ENCODE results near the gene DZIP3.
"Not testable (repeated sequence)": the region's sequence is repeated elsewhere in the genome, so short reads cannot be mapped to it uniquely, and the experiment has no call there.

The DZIP3 gene

DNA sequence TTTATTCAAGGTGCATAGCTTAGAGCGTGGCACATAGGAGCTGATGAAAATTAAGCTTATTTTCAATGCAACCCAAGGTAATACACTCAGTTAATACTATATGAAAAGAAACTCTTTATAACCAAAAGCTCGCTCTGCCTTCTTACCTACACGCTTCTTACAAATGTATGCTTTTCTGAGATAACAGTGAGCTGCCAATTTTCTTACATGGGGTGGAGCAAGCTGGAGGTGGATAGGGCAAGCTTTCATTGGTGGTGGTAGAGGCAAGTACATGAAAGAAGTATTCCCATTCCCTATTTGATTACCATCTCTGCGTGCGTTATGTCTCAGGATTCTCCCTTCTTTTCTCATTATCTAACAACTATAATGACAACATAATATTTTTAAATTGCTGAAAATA, 8.9 kb downstream of the DZIP3 start:
- DNase-seq (ENCODE audit: low read depth) = no peak

DNA sequence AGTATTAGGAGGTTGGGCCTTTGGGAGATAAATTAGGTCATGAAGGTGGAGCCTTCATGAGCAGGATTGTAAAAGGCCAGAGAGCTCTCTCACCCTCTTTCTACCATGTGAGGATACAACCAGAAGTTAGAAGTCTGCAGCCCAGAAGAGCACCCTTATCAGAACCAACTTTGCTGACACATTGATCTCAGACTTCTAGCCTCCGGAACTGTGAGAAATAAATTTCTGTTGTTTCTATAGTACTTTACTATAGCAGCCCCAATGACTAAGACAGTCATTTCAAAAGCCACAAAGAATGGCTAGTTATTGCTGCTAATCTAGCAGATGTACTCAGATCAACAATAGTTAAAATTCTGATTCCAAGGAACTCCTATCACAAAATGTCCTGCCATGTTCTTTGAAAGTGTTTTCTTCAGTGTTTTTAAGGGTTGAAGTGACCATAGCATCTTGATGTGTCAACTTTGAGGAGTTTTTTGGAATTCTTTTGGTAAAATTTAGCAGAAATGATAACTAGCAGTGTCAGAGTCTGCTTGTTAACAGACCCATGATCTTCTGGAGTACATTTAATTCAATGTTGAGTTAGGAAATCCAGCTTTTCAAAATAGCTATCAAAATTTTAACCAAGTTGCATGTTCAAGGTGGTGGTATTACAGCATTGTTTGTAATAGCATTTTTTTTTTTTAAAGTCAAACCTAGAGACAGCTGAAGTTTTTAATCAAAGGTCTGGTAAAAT, 10.3 kb downstream of the DZIP3 start:
- DNase-seq (ENCODE audit: low read depth) = no peak

DNA sequence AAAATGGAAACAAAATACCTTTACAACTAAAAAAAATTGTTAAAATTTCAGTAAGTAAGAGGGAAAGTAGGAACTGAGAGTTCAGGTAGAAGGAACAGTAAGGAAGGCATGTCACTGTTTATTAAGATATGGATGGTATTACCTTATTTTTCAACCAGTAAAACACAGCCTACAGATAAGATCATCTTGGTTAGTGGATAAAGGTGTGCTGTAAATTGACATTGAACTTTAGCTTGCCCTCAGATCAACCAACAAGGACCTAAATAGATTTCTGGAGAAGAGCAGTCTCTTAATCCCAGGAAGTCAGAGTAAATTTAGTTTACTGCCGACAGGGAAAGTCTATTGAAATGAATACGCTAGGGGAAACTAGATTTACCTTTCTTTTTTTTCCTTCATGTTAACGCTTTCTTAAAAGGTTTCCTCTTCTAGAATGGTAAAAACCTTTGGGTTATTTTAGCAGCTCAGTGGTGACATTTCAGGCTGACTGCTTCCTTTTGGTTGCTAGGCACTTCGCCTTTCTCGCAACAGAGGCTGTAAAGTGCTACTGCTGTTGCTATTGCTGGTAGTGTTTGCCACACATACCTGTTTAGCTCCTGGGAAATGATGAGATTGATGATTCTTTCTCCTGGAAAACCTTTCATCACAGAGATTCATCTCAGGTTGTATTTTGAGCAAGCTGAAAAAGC, 12.9 kb downstream of the DZIP3 start:
- DNase-seq (ENCODE audit: low read depth) = no peak

DNA sequence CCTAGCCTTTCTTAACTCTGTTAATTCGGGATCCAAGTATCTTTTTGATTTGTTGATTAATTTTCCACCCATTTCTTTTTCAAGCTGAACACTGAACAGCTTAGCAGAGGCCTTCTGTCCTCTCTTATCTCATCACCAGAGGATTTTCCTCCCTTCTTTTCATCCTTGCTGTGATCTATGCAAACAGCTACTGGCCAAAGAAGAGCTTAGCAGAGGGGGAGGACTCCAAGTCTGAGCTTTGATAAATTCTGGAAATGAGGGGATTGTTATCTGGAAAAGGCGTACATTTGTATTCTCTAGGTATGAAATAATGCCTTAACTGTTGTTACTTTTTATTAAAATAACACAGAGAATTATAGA, 13.4 kb downstream of the DZIP3 start:
- DNase-seq (ENCODE audit: low read depth) = no peak

DNA sequence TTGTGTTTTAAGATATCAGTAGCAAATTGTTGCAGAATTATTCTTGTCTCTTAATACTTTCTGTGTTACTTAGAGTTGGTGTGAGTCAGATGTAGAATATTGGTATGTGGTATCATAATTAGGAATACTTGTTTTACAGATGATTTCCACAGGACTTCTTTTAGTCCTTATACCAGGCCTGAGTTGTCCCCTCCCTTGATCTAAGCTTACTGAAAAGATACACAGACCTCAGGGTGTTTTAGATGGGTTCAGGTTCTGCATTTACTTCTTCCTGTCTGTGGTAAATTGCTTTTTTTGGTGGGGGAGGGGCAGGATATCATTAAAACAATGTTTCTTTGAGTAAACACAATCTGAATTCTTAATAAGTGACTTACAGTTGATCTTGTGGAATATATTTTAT, 14.2 kb downstream of the DZIP3 start:
- DNase-seq (ENCODE audit: low read depth) = no peak

DNA sequence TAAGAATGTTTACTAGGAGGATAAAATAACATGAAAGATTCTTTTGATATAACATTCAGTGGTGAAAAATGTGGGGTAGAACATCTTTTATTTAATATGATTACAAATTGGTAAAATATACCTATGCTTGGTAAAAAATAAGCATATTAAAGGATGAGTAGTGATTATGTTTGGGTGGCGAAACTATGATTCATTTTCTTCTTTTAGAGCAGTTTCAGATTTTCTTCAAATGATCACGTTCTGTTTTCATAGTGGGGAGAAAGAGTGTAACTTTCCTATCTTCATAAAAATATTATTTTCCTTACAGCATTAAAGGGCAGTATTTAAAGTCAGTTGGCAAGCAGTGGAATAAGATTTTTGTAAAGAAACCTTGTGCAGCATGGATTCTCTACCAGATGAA, 15.5 kb downstream of the DZIP3 start:
- DNase-seq (ENCODE audit: low read depth) = no peak

DNA sequence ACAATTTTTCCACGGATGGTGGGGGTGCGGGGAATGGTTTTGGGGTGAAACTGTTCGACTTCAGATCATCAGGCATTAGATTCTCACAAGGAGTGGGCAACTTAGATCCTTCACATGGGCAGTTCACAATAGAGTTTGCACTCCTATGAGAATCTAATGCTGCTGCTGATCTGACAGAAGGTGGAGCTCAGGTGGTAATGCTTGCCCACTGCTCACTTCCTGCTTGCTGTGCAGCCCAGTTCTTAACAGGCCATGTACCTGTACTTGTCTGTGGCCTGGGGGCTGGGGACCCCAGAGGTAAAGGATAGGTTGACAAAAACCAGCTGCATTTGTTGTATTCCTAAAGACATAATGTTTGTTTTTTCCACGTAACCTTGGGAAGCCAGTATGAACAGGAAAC, 16.0 kb downstream of the DZIP3 start:
- DNase-seq (ENCODE audit: low read depth) = no peak

DNA sequence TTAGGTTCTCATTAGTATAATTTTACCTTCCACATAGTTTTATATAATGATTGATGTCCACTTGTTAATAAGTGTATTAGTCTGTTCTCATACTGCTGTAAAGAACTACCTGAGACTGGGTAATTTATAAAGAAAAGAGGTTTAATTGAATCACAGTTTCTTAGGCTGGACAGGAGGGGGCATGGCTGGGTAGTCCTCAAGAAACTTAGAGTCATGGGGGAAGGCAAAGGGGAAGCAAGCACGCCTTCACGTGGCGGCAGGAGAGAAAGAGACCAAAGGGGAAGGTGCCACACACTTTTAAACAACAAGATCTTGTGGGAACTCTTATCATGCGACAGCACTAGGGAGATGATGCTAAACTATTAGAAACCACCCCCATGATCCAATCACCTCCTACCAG, 19.2 kb downstream of the DZIP3 start:
- no peak for DNase-seq (ENCODE audit: low read depth)

DNA sequence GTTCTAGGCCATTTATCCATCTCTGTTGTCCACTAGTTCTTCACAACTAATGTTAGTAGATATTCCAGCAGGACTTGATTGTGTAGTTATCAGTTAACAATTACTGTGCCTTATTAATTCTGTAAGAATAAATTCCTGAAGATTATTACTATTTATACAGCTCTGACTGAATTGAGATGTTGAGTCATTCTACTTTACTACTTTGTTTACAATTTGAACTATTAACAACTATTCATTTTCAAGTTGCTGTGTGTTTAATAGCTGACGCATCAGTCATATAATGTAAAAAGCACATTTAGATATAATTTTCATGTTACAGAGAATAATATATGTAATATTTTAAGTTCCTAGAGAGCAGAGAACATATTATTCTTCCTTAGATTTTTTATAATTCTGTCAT, 21.1 kb downstream of the DZIP3 start:
- DNase-seq (ENCODE audit: low read depth) = no peak

DNA sequence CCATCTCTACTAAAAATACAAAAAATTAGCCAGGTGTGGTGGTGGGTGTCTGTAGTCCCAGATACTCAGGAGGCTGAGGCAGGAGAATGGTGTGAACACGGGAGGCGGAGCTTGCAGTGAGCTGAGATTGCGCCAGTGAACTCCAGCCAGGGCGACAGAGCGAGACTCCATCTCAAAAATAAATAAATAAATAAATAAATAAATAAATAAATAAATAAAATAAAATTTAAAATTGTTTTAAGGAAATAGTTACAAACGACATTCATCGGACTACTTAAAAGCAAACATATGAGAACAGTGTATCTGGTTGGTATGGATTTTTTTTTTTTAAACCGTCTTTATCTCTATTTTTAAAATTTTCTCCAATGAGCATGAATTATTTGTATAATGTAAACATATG, 26.6 kb downstream of the DZIP3 start:
- not testable (repeated sequence) for DNase-seq (ENCODE audit: low read depth)

DNA sequence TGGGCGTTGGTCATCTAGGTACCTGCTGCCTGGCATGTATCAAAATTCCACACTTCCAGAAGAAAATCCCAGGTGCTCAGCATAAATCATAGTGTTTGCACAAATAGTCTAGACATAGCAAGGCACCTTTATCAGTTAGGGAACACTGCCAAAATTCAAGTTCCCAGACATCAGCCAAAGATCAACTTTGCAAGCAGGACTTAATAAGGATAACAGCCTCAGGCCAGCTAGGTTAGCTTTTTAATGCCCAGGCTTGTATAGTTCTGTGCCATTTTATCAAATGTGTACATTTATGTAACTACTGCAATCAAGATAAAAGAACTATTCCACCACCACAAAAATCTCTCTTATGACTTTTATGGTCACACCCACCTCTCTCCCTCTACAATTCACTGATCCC, 30.7 kb downstream of the DZIP3 start:
- DNase-seq (ENCODE audit: low read depth) = no peak

DNA sequence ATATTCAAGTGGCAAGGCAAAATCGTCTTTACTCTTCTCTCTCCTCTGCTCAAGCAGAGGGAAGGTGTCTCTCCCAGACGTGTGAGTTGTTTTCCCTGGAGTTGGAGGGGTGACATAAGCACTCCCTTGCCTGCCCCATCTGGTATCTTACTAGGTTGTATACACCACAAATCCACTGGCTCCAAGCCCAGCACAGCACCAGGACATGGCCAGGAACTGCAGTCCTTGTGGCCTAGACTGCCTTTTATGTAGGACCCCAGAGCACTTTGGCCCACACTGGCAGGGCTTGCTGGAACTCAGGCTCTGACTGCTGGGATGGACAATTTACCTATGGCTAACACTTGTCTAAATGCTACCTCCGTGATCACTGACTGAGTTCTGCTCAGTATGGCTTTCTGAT, 34.0 kb downstream of the DZIP3 start:
- DNase-seq (ENCODE audit: low read depth) = no peak

DNA sequence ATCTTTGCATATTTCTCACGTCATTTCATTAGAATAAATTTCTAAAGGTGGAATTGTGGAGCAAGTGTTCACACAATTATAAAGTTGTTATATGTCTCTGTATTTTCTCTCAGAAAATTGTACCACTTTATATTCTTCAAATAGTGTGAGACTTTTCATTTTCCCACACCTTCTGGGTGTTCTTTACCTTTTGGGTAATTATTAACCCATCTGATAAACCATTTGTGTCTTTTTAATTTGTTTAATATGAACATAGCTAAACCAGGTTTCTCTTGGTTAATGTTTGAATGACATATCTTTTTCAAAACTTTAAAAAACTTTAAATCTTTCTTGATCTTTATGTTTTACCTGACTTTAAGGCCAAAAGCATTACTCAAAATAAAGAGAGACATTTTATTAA, 40.5 kb downstream of the DZIP3 start:
- DNase-seq (ENCODE audit: low read depth) = no peak

DNA sequence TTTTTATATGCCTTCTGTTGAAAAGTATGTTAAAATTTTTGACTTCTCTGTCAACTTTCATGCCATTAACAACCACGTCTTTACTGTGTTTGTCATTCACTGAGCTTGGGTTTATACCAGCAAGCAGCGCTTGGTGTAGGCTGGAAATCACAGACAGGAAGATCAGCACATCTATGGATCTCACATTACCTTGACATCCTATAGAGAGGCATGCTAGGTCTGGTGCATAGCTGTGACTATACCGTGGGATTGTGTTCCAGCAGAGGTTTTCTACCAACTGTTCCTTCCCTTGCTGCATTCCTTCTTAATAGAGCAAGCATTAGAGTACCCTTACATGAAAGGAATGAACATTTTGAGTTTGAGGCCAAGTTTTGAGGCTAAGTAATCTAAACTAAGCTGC, 53.0 kb downstream of the DZIP3 start:
- no peak for DNase-seq (ENCODE audit: low read depth)

DNA sequence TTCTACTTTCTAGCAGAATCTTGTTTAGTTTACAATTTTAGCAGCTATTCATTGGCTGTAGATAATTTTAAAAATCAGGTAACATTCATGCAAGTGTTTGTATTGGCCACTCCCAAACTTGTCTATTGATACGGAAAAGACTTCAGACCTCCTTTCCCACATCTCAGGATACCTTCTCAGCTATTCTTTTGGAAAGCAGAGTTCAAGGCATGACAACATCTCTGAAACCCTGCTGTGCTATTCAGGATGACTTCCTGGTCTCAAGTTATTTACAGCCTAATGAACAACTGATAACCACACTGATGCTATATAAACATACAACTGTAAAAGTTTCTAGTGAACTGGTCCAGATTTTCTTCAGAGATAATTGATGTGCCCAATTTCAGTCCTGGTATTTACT, 55.8 kb downstream of the DZIP3 start:
- DNase-seq (ENCODE audit: low read depth) = no peak

DNA sequence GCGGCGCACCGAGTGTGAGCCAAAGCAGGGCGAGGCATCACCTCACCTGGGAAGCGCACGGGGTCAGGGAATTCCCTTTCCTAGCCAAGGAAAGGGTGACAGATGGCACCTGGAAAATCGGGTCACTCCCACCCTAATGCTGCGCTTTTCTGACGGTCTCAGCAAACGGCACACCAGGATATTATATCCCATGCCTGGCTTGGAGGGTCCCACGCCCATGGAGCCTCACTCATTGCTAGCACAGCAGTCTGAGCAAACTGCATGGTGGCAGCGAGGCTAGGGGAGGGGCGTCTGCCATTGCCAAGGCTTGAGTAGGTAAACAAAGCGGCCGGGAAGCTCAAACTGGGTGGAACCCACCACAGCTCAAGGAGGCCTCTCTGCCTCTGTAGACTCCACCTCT, 66.1 kb downstream of the DZIP3 start:
- not testable (repeated sequence) for DNase-seq (ENCODE audit: low read depth)

DNA sequence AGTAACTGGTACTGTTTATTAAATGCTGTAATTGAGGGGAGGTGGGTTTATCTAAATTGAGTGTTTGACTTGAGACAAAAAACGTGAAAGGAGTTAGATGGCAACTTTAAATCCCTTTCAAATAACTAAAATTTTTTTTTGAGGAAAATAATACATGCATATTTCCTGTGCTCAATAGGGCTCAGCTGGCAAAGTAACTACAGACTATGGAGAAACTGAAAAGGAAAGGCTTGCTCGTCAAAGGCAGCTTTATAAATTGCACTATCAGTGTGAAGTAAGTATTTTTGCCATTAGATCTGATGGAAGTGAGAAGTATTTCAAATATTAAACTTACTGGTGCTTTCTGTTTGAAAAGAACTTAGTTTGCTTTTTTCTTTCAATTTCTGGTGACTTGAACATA, 72.2 kb downstream of the DZIP3 start:
- no peak for DNase-seq (ENCODE audit: low read depth)

DNA sequence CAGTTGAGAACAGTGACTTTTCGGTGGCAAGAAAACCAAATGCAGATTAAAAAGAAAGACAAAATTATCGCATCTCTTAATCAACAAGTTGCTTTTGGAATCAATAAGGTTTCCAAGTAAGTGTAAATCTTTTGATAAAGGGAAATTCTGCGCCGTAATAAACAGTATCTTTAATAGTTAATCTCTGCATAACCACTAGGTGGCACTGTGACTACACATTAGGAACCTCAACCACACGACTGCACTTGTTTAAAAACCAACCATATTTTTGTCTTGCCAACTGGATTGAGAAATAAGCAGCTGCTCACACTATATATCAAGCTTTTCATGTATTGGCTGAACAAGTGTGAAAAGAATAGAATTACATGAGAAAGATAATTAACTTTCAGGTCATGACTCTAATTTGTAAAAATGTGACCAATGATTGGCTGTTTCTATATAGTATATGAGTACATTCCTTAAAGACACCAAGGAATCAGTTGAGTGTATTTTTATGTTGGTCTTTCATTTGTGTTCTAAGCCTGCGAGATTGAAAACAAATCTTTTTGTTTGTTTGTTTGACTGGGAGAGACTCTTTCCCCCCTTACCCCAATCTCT, 72.7 kb downstream of the DZIP3 start:
- peak; percentile 33 for DNase-seq (ENCODE audit: low read depth)

DNA sequence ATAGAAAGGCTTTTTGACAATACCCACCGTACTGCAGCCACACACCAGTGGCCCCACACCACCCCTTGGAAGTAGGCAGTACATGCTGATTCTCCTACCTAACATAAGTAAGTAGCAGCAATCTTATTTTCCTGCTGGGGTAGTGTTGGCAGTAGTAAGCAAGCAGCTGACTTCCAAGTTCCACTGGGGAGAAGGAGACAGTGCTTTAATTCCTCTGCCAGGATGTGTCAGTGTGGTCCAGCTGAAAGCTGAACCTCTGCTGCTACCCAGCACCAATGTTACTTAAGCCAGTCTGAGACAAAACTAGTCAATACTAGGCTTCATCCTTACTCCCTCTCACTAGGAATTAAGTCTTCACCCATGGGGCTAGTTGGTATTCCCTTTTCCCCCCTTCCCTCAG, 74.7 kb downstream of the DZIP3 start:
- no peak for DNase-seq (ENCODE audit: low read depth)

DNA sequence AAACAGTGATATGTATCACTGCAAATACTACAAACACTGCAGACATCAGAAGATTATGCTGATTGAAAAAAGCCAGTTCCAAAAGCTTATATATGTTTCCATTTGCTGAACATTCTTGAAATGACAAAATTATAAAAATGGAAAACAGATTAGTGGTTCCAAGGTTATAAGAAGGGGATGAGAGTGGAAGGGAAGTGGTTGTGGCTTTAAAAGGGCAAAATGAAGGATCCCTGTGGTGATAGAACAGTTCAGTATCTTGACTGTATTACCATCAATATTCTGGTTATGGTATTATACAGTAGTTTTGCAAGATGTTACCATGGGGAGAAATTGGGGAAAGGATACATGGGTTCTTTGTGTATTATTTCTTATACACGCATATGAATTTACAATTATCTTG, 77.8 kb downstream of the DZIP3 start:
- DNase-seq (ENCODE audit: low read depth) = no peak

DNA sequence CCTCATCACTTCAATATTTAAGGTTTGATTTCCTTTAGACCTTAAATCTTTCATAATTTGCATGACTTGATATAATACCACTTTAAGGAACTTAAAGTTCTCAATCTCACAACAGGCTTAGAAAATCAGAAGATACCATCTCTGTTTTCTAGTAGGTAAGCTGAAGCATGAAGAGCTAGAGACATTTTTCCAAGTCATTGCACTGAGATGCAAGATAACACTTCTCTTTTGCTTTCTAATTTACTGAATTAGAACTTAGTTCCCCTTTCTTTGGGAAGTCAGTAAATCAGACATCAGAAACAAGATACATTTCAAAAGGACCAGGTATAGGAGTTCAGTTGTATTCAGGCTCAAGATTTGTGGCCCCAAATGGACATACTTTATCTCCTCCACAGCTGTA, 79.7 kb downstream of the DZIP3 start:
- no peak for DNase-seq (ENCODE audit: low read depth)

DNA sequence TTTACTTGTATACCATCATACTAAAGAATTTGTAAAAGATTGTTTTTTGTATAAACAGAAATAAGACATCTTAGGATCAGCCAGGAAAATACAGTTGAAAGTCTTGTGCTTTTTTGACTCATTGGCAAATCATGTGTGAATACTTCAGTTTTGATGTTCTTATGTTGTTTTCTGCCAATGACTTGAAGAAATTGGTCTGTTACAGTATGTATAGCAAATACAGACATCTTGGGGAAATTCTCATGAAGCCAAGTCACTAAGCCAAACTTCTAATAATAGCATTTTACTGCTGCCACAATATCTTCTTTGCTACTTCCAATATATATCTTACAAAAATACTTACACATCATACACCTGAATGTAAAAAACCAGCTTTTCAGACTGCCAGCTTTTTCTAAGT, 83.2 kb downstream of the DZIP3 start:
- no peak for DNase-seq (ENCODE audit: low read depth)

DNA sequence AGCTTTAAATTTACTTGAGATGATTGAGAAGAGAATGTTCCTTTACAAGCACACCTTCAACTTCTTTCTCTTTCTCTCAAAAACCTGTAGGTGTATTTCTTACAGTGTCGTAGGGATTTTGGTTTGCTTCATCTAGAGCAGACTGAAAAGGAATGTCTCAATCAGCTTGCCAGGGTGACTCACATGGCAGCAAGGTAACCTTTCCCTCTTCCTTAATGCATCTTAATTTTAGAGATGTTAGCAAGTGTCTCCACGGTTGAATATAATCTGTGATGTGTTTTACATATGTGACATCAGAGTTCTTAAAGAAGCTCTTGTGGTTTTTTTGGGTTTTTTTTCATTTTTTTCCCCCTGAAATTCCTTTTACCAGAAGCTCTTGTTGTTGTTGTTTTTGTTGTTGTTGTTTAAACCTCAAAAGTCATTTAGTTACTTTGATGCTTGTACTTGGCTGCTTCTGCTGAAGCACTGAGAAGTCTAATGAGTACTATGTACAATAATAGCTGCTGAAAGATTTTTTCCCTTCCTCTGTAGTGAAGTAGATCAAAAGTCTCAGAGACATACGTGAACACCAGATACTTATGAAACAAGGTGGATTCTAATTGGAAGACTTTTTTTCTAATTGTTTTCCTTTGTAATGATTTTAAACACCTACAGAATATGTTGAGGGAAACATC, 84.6 kb downstream of the DZIP3 start:
- no peak for DNase-seq (ENCODE audit: low read depth)
